HG02852 (cell line): ENCODE data around the gene ZNF284.
"Not testable (repeated sequence)": the region's sequence is repeated elsewhere in the genome, so short reads cannot be mapped to it uniquely, and the experiment has no call there.

Source experiments
- ATAC-seq: cut with Tn5 transposase; IDR thresholded peaks from one replicate; pipeline ENCODE4 v1.9.1; 2021; ENCODE audit warnings: mild to moderate bottlenecking, moderate library complexity; ENCODE audit not compliant: unreplicated experiment

ZNF284 gene

GRCh38 chr19:44109458-44109857 is 37.5 kb downstream of the ZNF284 start:
- no peak for ATAC-seq

GRCh38 chr19:44111910-44112463 is 40.0 kb downstream of the ZNF284 start:
- no peak for ATAC-seq

- ATAC-seq, result peak; percentile 6
Measured at GRCh38 chr19:44112802-44113137, 40.8 kb downstream of the ZNF284 start.

- peak; percentile 93 for ATAC-seq
Measured at GRCh38 chr19:44113138-44113783, 41.3 kb downstream of the ZNF284 start, which contains the start of gene ZNF225. Gene ZNF225 (plus strand): TSS chr19:44113399. CDS start chr19:44115828, 2,429 bp downstream.

- ATAC-seq, result peak; percentile 3
Measured at GRCh38 chr19:44113784-44114390, 41.9 kb downstream of the ZNF284 start.

GRCh38 chr19:44121162-44121561 is 49.2 kb downstream of the ZNF284 start:
- ATAC-seq, result not testable (repeated sequence)

GRCh38 chr19:44131955-44132354 is 60.0 kb downstream of the ZNF284 start:
- ATAC-seq, result no peak
